HCT116 (cell line): Measurements from ENCODE around the gene SPINT2. TPM values are rescaled to one million over a fixed set of nuclear protein-coding genes. Genes with fewer than 3 reads are reported as not detected.

Source experiments
- ATAC-seq: fragments of 200-7000 bp; cut with Tn5 transposase; 2 replicates; pipeline ENCODE4 v1.9.1; 2020; ENCODE audit warnings: mild to moderate bottlenecking, moderate library complexity
- BruUV-seq: library from RNA; stranded (reverse); fragments of 400-500 nt; replicated peaks from 2 replicates; lab custom pipeline; 2021; lab: Mats Ljungman, UMichigan
- CTCF ChIA-PET: fragments of 300-600 bp; sonication (Branson Sonifier 250); formaldehyde crosslinking; loops from one replicate; lab custom pipeline; 2021; ENCODE audit warnings: antibody characterized with exemption; lab: Charles Lee
- POLR2A ChIA-PET: fragments of 300-600, 350-600 bp; sonication (Branson Sonifier 250); formaldehyde crosslinking; loops from one replicate; lab custom pipeline; 2021; ENCODE audit warnings: antibody characterized with exemption; lab: Charles Lee
- RAD21 ChIA-PET, 2 experiments: fragments of 300-600 bp; sonication (Branson Sonifier 250); formaldehyde crosslinking; loops; one replicate each; lab custom pipeline; 2023; ENCODE audit warnings: low total read pairs in 2 of 2; ENCODE audit not compliant: uncharacterized antibody in 2 of 2, unreplicated experiment in 2 of 2, low non-redundant PET in 1 of 2; lab: Charles Lee
- DNase-seq: peaks from one replicate; pipeline ENCODE4 v3.0.0-alpha.2; 2010; ENCODE audit warnings: low read depth, low spot score
- H2AFZ ChIP-seq: fragments of 200-600 bp; shearing (Covaris generic), sonication (generic); 2 replicates; pipeline ENCODE4 v1.6.1; 2017; ENCODE audit warnings: low read depth, mixed run types, mixed read lengths, antibody characterized with exemption, low read length; ENCODE audit not compliant: poor library complexity, severe bottlenecking
- H3K27ac ChIP-seq: 2 replicates; pipeline ENCODE4 v1.5.1; 2012; ENCODE audit warnings: low read depth, low read length
- H3K27me3 ChIP-seq: fragments of 200-600 bp; sonication (generic); 2 replicates; pipeline ENCODE4 v1.6.1; 2016; ENCODE audit warnings: mixed run types, low read length, mixed read lengths; ENCODE audit not compliant: insufficient read depth
- H3K36me3 ChIP-seq, 2 experiments: fragments of 200-500 bp in 1 of 2; fragments of 200-600 bp in 1 of 2; sonication (Bioruptor generic) in 1 of 2; sonication (generic) in 1 of 2; 2 replicates each; pipeline versions ENCODE4 v1.5.1 to v1.6.1; 2014 to 2016; ENCODE audit warnings: low read length in 2 of 2, inconsistent platforms in 1 of 2, mixed read lengths in 1 of 2, mixed run types in 1 of 2; ENCODE audit not compliant: insufficient read depth in 2 of 2, control insufficient read depth in 1 of 2
- H3K4me1 ChIP-seq, 2 experiments: fragments of 200-600 bp in 1 of 2; sonication (generic) in 1 of 2; 2 replicates each; pipeline versions ENCODE4 v1.5.1 to v1.6.1; 2012 to 2017; ENCODE audit warnings: low read length in 2 of 2, inconsistent platforms in 1 of 2, mild to moderate bottlenecking in 1 of 2, mixed read lengths in 1 of 2, mixed run types in 1 of 2, moderate library complexity in 1 of 2; ENCODE audit not compliant: insufficient read depth in 2 of 2, control insufficient read depth in 1 of 2
- H3K4me2 ChIP-seq: fragments of 200-600 bp; sonication (generic); 2 replicates; pipeline ENCODE4 v1.6.1; 2017; ENCODE audit warnings: mixed run types, low read length, mixed read lengths
- H3K4me3 ChIP-seq, 2 experiments: fragments of 200-600 bp in 1 of 2; sonication (generic) in 1 of 2; replicated peaks in 1 of 2; 2 replicates each; pipeline ENCODE4 v1.5.1; 2011 to 2016; ENCODE audit warnings: low read length in 2 of 2, control low read depth in 1 of 2, low read depth in 1 of 2, mild to moderate bottlenecking in 1 of 2, mixed read lengths in 1 of 2, mixed run types in 1 of 2
- H3K79me2 ChIP-seq: fragments of 200-600 bp; sonication (generic); 2 replicates; pipeline ENCODE4 v1.6.1; 2017; ENCODE audit warnings: mild to moderate bottlenecking, mixed run types, low read length, moderate library complexity, mixed read lengths; ENCODE audit not compliant: insufficient read depth
- H3K9ac ChIP-seq: fragments of 200-600 bp; sonication (generic); 2 replicates; pipeline ENCODE4 v1.6.1; 2016; ENCODE audit warnings: low read length, mixed read lengths
- H3K9me2 ChIP-seq: fragments of 200-600 bp; sonication (generic), shearing (Covaris generic); 2 replicates; pipeline ENCODE4 v1.6.1; 2017; ENCODE audit warnings: mixed run types, mild to moderate bottlenecking, moderate library complexity; ENCODE audit not compliant: insufficient read depth
- H3K9me3 ChIP-seq, 2 experiments: fragments of 200-500 bp in 1 of 2; fragments of 200-600 bp in 1 of 2; sonication (Bioruptor generic) in 1 of 2; sonication (generic) in 1 of 2; 2 replicates each; pipeline ENCODE4 v1.6.1; 2014 to 2017; ENCODE audit warnings: low read length in 2 of 2, mixed read lengths in 2 of 2, inconsistent platforms in 1 of 2, low read depth in 1 of 2, mild to moderate bottlenecking in 1 of 2, mixed run types in 1 of 2, moderate library complexity in 1 of 2; ENCODE audit not compliant: control insufficient read depth in 1 of 2, insufficient read depth in 1 of 2
- H4K20me1 ChIP-seq: fragments of 200-600 bp; sonication (generic), shearing (Covaris generic); 2 replicates; pipeline ENCODE4 v1.6.1; 2017; ENCODE audit warnings: mixed run types, mild to moderate bottlenecking, moderate library complexity; ENCODE audit not compliant: insufficient read depth
- CTCF ChIP-seq, 3 experiments: fragments of 200-600 bp in 1 of 3; sonication (generic) in 1 of 3; IDR thresholded peaks in 2 of 3; conservative IDR thresholded peaks in 1 of 3; 2 replicates each; pipeline ENCODE4 v1.5.1; 2012 to 2017; ENCODE audit warnings: low read depth in 2 of 3, low read length in 2 of 3, antibody characterized with exemption in 1 of 3, borderline replicate concordance in 1 of 3, control low read depth in 1 of 3, mild to moderate bottlenecking in 1 of 3, mixed read lengths in 1 of 3, mixed run types in 1 of 3, moderate library complexity in 1 of 3; ENCODE audit not compliant: insufficient read depth in 1 of 3
- POLR2AphosphoS5 ChIP-seq: IDR thresholded peaks from 2 replicates; pipeline ENCODE4 v1.6.1; 2011; ENCODE audit warnings: mild to moderate bottlenecking, low read depth, low read length, moderate library complexity
- RAD21 ChIP-seq: IDR thresholded peaks from 2 replicates; pipeline ENCODE4 v1.6.1; 2012; ENCODE audit warnings: low read depth, mild to moderate bottlenecking
- SIN3A ChIP-seq: IDR thresholded peaks from 2 replicates; pipeline ENCODE4 v1.6.1; 2012; ENCODE audit warnings: low read depth
- SRF ChIP-seq: IDR thresholded peaks from 2 replicates; pipeline ENCODE4 v1.6.1; 2012; ENCODE audit warnings: low read depth
- YY1 ChIP-seq: IDR thresholded peaks from 2 replicates; pipeline ENCODE4 v1.6.1; 2011; ENCODE audit warnings: low read length, low read depth, moderate library complexity, mild to moderate bottlenecking; ENCODE audit not compliant: insufficient replicate concordance; ENCODE audit errors: extremely low read depth
- intact Hi-C: fragments of 100-400 bp; cut with micrococcal nuclease; formaldehyde crosslinking; loops from 2 replicates; pipeline ENCODE4 v1.10.0; 2022
- total RNA-seq: library from RNA; stranded (reverse); gene quantifications from one replicate; pipeline ENCODE4 v1.2.1, GENCODE V29; 2021; ENCODE audit not compliant: unreplicated experiment

SPINT2 gene
- total RNA-seq, 1 experiment from 2014 or later, result 500 TPM

DNA sequence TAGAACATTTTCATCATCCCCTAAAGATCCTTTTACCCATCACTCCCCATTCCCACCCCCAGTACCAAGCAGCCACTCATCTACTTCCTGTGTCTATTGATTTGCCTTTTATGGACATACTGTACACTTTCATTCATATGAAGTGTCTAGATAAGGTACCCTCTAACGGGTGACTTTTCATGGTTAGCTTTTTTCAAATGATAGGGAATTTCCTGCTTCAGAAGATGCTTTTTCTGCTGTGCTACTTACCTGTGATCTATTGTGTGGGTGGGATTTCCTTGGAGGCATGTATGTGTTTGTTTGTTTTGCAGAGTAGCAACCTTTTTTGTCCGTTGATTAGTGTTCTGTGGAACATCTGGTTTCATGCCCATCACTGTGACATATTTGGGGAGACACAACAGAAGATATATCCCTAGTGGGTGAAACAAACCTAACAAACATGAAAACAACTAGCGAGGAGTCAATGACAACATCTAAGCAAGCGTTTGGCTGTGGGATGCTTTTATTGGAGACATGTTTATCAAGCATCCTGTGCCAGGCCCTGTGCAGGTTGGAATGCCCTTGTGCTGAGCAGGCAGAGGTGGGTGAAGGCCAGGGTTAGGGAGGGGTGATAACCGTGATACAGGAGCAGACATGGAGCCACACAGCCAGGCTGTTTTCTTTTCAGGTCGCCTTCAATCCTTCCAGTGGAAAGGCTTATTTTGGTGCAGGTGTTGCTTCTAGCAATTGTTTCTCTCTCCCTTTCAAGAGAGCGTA, 17.6 kb downstream of the SPINT2 start:
- peaks cover 86% of the 10 kb centered on the region for H3K79me2 ChIP-seq
- no peak for TF ChIP-seq RAD21
- no peak for TF ChIP-seq SIN3A
- no peak for TF ChIP-seq POLR2AphosphoS5
- no peak for TF ChIP-seq YY1
- TF ChIP-seq SRF, result peak; percentile 36; the same call in 1 of the 2 replicates
- no peak for TF ChIP-seq CTCF (IDR thresholded peaks at IDR 0.05 in 2 of 3, conservative IDR thresholded peaks at IDR 0.05 in 1 of 3; ENCODE audit: borderline replicate concordance in 1 of 3, insufficient read depth in 1 of 3, low read depth in 2 of 3, low read length in 2 of 3)
- ATAC-seq, result no peak
- H3K4me3 ChIP-seq, result no peak overlapping the region
- no TSS peak for BruUV-seq
- H3K4me1 ChIP-seq, result peaks cover 4 to 20% of the 10 kb centered on the region in 2 experiments; a peak in 3 of 4 replicates
- RAD21 ChIA-PET, result no interaction called here
- H3K27ac ChIP-seq, result no peak overlapping the region
- intact Hi-C loops, result no loop called here
- CTCF ChIA-PET, result no interaction called here
- peaks cover 26 to 41% of the 10 kb centered on the region in 2 experiments; a peak in 3 of 4 replicates for H3K36me3 ChIP-seq
- POLR2A ChIA-PET, result no interaction called here
- no peaks in the 10 kb centered on the region for H3K9me2 ChIP-seq
- H3K4me2 ChIP-seq, result no peak overlapping the region
- DNase-seq, result no peak
- no peaks in the 10 kb centered on the region for H3K27me3 ChIP-seq
- H3K9me3 ChIP-seq, result no peaks in the 10 kb centered on the region
- no peak overlapping the region for H3K9ac ChIP-seq
- no peak overlapping the region for H2AFZ ChIP-seq
- H4K20me1 ChIP-seq, result peaks cover 15% of the 10 kb centered on the region; the same call in 1 of the 2 replicates
